ENCODE data around the gene TOM1L2.

TOM1L2 gene

DNA sequence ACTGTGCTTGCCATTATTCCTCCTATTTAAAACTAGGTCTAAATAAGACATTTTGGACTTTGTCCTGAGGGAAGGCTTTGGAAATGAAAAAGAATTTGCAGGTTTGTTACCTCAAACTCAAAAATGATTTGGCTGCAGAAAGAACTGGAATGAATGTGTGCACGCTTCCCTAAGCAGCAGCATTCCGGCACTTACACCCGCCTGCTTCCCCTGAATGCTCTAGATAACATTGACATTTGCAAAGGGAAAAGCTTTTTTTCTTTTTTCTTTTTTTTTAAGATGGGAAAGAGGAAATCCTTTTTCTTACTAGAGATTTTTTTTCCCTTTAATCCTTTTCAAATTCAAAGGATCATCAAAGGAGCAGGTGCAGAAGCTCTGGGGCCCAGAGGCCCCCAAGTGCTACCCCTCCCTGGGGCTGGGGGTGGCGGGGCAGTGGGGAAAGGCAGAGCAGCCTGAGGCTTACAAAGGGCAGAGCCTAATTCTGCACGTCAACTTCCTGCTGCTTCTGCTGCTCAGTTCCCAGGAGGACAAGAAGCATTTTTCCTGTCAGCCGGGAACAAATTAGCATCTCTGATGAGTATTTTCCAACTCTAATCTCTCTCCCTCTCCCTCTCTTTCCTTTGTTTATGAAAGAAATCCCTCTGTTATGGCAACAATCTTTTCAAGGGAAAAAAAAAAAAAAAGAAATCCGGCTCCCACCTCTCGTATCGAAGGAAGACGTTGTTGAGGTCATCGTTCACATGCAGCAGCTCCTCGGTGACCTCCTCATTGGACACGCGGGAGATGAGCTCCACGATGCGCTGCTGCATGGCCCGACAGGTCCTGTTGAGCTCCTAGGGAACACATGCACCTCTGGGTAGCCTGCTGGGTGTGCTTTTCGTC lies 103.3 kb downstream of the TOM1L2 start:
- no peak overlapping the region for H3K4me3 ChIP-seq (ENCODE audit: control insufficient read depth, low read depth, low read length)
- DNase-seq (ENCODE audit: low read depth), result no peak
- TF ChIP-seq, protein P1, sequence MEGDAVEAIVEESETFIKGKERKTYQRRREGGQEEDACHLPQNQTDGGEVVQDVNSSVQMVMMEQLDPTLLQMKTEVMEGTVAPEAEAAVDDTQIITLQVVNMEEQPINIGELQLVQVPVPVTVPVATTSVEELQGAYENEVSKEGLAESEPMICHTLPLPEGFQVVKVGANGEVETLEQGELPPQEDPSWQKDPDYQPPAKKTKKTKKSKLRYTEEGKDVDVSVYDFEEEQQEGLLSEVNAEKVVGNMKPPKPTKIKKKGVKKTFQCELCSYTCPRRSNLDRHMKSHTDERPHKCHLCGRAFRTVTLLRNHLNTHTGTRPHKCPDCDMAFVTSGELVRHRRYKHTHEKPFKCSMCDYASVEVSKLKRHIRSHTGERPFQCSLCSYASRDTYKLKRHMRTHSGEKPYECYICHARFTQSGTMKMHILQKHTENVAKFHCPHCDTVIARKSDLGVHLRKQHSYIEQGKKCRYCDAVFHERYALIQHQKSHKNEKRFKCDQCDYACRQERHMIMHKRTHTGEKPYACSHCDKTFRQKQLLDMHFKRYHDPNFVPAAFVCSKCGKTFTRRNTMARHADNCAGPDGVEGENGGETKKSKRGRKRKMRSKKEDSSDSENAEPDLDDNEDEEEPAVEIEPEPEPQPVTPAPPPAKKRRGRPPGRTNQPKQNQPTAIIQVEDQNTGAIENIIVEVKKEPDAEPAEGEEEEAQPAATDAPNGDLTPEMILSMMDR (IDR thresholded peaks at IDR 0.05; ENCODE audit: control insufficient read depth, insufficient read depth, low read depth, low read length, missing control alignments), result no peak

DNA sequence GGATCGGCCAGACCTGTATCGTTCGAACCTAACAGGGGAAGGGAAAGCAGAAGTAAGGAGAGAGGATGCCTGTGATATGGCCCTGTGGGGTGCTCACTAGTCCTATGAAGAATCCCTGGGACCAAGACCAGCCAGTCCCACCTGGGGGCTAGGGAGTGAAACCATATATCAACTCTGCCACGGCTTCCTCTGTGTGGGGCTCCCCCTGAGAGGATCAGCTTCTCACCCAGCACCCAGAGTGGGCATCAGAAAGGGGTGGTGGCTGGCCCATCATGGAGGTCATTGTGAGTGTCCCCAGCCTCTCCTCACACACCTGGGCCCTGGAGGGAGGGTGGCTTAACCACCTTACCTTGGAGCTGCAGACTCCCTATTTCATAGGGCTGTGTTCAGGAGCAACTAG lies 105.3 kb downstream of the TOM1L2 start:
- DNase-seq (ENCODE audit: low read depth), result no peak
- no peak overlapping the region for H3K4me3 ChIP-seq (ENCODE audit: control insufficient read depth, low read depth, low read length)
- TF ChIP-seq, protein P1 (IDR thresholded peaks at IDR 0.05; ENCODE audit: control insufficient read depth, insufficient read depth, low read depth, low read length, missing control alignments), result no peak

DNA sequence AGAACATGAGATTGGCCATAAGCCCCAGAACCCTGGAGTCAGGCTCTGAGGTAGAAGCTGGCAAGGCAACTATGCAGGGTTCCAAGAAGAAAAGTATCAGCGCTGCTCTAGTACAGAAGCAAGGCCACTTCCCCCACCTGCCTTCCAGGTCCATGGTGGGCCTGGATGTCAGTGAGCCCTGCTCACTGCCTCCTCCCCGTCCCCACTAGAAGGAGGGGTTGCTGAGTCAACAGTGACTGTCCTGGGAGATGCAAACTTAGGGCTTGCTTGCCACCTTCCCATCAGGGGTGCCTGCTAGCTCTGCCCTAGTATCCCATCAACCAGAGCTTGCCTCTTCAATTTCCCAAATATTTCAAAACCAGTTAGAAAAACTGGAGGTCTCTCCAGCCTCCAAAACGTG lies 105.8 kb downstream of the TOM1L2 start:
- DNase-seq (ENCODE audit: low read depth), result no peak
- TF ChIP-seq, protein P1 (IDR thresholded peaks at IDR 0.05; ENCODE audit: control insufficient read depth, insufficient read depth, low read depth, low read length, missing control alignments), result no peak
- no peak overlapping the region for H3K4me3 ChIP-seq (ENCODE audit: control insufficient read depth, low read depth, low read length)

DNA sequence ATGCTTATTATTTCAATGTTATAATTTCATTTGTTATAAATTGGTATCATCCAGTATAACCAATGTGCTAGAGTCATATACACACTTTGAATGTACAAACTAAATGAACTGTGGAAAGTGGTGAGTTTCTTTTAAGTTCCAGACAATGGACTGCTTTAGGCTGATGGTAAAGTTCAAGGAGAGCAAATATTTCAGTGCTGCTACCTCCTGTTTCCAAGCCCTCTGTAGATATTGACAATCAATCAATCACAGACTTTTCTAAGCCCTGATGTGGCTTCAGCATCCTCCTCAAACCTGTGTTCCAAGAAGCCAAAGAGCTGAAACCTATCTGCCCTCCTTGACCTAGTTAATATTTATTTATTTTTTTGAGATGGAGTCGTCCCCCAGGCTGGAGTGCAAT lies 107.2 kb downstream of the TOM1L2 start:
- TF ChIP-seq, protein P1 (IDR thresholded peaks at IDR 0.05; ENCODE audit: control insufficient read depth, insufficient read depth, low read depth, low read length, missing control alignments), result no peak
- H3K4me3 ChIP-seq (ENCODE audit: control insufficient read depth, low read depth, low read length), result no peak overlapping the region
- DNase-seq (ENCODE audit: low read depth), result no peak

DNA sequence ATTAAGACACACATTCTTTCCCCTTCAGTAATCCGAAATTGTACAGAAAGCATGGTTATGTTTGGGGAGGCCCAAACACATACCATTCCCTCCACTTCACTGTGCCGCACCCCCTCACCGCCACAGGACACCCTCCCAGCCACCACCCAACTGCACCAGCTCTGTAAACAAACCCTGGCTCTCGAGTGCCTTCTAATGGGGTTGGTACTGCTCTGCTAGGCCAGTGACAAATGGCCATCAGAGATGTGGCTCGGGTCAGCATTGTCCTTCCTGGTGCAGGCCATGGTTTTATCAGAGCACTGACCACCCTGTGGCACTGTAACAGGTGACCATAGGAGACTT lies 111.5 kb downstream of the TOM1L2 start:
- no peak for DNase-seq (ENCODE audit: low read depth)
- TF ChIP-seq, protein P1 (IDR thresholded peaks at IDR 0.05; ENCODE audit: control insufficient read depth, insufficient read depth, low read depth, low read length, missing control alignments), result no peak
- H3K4me3 ChIP-seq (ENCODE audit: control insufficient read depth, low read depth, low read length), result no peak overlapping the region

DNA sequence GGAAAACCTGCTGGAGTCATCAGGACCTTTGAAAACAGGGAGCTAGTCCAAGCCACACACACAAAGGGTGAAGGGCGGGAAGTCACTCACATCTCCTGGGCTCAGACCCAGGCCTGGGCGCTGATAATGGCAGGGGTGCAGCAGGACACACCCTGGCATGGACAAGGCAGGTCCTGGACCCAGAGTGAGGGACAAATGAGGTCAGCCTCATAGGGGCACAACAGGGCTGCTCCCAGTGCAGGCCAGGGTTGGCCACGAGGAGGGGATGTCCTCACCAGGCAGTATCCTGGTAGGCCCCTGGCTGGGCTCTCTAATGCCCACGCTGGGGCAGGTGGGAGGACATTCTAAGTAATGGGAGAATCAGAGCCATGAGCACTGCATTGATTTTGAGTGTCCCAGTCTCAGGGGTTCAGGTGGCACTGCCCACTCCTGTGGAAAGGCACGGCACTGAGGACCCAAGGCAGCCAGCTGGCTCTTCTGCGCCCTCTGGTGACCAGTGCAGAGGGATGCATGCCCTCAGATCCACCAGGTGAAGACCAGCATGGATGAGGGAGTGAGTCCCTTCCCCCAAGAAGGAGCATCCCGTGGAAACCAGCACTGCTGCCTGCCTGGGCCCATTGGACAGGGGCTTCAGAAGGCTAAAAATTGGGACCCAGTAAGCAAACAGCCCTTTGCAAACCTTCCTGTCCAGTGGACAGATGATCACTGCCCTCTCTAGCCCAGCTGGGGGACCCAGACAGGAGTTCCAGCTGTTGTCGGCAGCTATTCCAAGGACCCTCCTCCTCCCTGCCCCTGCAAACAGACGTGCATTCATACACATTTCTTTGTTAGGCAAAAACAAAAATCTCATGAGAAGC lies 112.1 kb downstream of the TOM1L2 start:
- TF ChIP-seq, protein P1 (IDR thresholded peaks at IDR 0.05; ENCODE audit: control insufficient read depth, insufficient read depth, low read depth, low read length, missing control alignments), result peak; percentile 98
- H3K4me3 ChIP-seq (ENCODE audit: control insufficient read depth, low read depth, low read length), result no peak overlapping the region
- no peak for DNase-seq (ENCODE audit: low read depth)
